Aorta (tissue), 5 donors: ENCODE results near the gene HDAC9. TPM values are rescaled to one million over a fixed set of nuclear protein-coding genes. Genes with fewer than 3 reads are reported as not detected.
"Not testable (repeated sequence)": the region's sequence is repeated elsewhere in the genome, so short reads cannot be mapped to it uniquely, and the experiment has no call there.

Experiments
- ATAC-seq: fragments of 200-7000 bp; cut with Tn5 transposase; one replicate; pipeline ENCODE4 v1.9.1; 2022; ENCODE audit warnings: moderate library complexity; ENCODE audit not compliant: low FRiP score
- DNase-seq, 2 donors: peaks; one replicate each; pipeline ENCODE4 v3.0.0-alpha.2; 2020
- H3K27ac ChIP-seq, 2 donors: one replicate each; pipeline ENCODE4 v1.5.1; 2013; ENCODE audit warnings: low read length in 2 of 2, mild to moderate bottlenecking in 2 of 2, moderate library complexity in 2 of 2, control low read depth in 1 of 2, inconsistent platforms in 1 of 2, low read depth in 1 of 2
- H3K27me3 ChIP-seq, 2 donors: one replicate each; pipeline ENCODE4 v1.6.1; 2013; ENCODE audit warnings: control low read depth in 1 of 2, low read length in 1 of 2, mild to moderate bottlenecking in 1 of 2, moderate library complexity in 1 of 2; ENCODE audit not compliant: insufficient read depth in 2 of 2, control insufficient read depth in 1 of 2
- H3K36me3 ChIP-seq, 2 donors: one replicate each; pipeline ENCODE4 v1.6.1; 2013; ENCODE audit warnings: control low read depth in 1 of 2, low read length in 1 of 2, mild to moderate bottlenecking in 1 of 2; ENCODE audit not compliant: insufficient read depth in 2 of 2, control insufficient read depth in 1 of 2
- H3K4me1 ChIP-seq, 2 donors: one replicate each; pipeline ENCODE4 v1.6.1; 2013; ENCODE audit warnings: low read length in 2 of 2, control low read depth in 1 of 2, mild to moderate bottlenecking in 1 of 2, moderate library complexity in 1 of 2; ENCODE audit not compliant: insufficient read depth in 2 of 2, control insufficient read depth in 1 of 2
- H3K4me3 ChIP-seq, 2 donors: one replicate each; pipeline ENCODE4 v1.5.1; 2013; ENCODE audit warnings: low read length in 2 of 2, control low read depth in 1 of 2, mild to moderate bottlenecking in 1 of 2
- H3K9me3 ChIP-seq: one replicate; pipeline ENCODE4 v1.6.1; 2013; ENCODE audit warnings: mild to moderate bottlenecking, low read length; ENCODE audit not compliant: control insufficient read depth
- WGBS, 2 donors: extraction: QIAGEN DNeasy Blood & Tissue Kit; methylation state at CpG; one replicate each; pipeline ENCODE4 v1.1.7; 2013; 5-methylcytosine and 5-hydroxymethylcytosine counted together
- intact Hi-C, 2 donors: fragments of 100-400 bp; cut with DNase I; formaldehyde crosslinking; loops; one replicate each; pipeline versions ENCODE4 v1.14.2 to v1.15.0; 2022
- polyA plus RNA-seq, 2 donors: library from polyadenylated mRNA; stranded (reverse); fragments of 200-250 nt; gene quantifications; one replicate each; pipeline ENCODE4 v1.2.3, GENCODE V29; 2013
- total RNA-seq, 2 donors: library from RNA; stranded (reverse); fragmentation: NEBNext Ultra II Directional; extraction: Animal tissue kit (Norgen Biotek cat#: 25700); gene quantifications; one replicate each; pipeline ENCODE4 v1.2.1, GENCODE V29; 2021
- donor health status: healthy with polysubstance abuse.
- donor health status: Bipolar disorder and iron deficiency.
- donor health status: DM: no; HTN: no; CAD: no.
- donor health status: DM: no; HTN: no; CAD: no.
- donor health status: DM: yes; HTN: yes; CAD: no.

HDAC9 gene
- total and polyA plus RNA-seq, 4 donors, result 9.1 to 122 (median 31.2) TPM

DNA sequence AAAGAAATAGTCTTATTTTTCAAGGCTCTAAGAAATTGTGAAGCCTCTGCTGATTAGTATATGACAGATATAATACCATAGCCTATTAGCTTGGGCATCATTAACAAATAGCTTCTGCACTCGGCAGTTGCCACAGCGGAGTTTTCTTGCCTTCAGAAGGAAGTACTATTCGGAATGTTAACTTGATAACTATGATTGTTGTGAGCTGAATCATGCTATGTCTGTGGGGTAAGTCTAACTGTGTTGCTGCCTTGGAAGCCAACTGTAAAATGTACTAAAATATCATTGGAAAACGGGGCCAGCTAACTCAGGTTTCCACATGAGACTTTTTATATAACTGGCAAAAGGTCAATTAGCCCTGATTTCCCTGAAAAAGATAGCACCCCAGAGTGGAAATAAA is 528.7 kb downstream of the HDAC9 start:
- H3K9me3 ChIP-seq, result peaks cover 1% of the 10 kb centered on the region
- ATAC-seq, result no peak
- 2 to 7% methylated on average over 4 of the region's 4 CpGs for WGBS, 2 donors

DNA sequence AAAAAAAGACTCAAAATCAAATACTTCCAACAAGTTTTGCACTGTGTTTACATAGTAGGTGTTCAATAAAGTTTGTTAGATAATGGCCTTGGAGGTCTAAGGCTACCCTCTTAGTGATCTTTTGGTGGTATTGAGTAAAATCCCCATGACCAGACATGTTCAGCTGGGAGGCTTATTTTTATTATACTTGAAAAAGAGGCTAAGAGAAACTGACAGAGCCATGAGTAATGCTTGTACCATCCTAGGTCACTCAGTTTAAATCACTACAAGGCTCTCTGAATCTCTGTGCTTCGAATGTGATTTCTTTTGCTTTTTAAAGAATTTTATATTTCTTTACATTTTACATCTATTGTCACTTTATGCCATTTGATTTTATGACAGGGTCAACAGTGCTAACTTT is 531.3 kb downstream of the HDAC9 start:
- H3K27ac ChIP-seq, result no peak overlapping the region
- intact Hi-C loops, result no loop called here
- H3K36me3 ChIP-seq, result no peaks in the 10 kb centered on the region
- DNase-seq (no peak), ATAC-seq (no peak)
- WGBS, 2 donors, result 58 to 62% methylated on average over 1 of the region's 1 CpG
- H3K27me3 ChIP-seq, result no peaks in the 10 kb centered on the region
- no peaks in the 10 kb centered on the region for H3K9me3 ChIP-seq
- peaks cover 0 to 3% of the 10 kb centered on the region in 2 donors for H3K4me1 ChIP-seq
- H3K4me3 ChIP-seq, result no peak overlapping the region

More for the DNA sequence above, 528.7 kb downstream of the HDAC9 start:
- intact Hi-C loops, result loop anchor here in 1 of 2 donors (2.0 kb wide), 1 partner anchor 65 kb away; no protein-coding TSS in a partner anchor
- Histone ChIP-seq H3K27ac (peak overlapping the region in 1 of 2 donors; percentile 3), H3K36me3 (no peaks in the 10 kb centered on the region), H3K4me3 (no peak overlapping the region), H3K27me3 (no peaks in the 10 kb centered on the region), H3K4me1 (peaks cover 0 to 1% of the 10 kb centered on the region in 2 donors)
- no peak for DNase-seq

DNA sequence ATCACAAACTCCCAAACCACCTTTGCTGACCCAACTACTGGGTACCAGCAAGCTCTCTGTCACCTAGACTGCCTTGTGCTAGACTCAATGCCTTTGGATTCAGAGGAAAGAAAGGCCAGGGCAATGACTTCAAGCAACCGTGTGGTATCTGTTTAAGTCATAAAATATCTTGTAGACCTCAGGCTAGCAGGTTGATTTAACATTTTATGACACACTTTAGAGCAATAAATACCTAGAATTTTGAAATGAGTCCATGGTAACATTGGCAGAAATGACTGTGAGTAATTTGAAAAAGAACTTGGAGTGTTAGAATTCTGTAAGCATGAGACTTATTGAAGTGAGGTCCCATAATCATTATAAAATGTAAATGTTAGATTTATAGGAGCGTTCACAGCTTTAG is 534.7 kb downstream of the HDAC9 start:
- DNase-seq, result no peak
- 22 to 27% methylated on average over 2 of the region's 2 CpGs for WGBS, 2 donors
- Histone ChIP-seq H3K36me3 (no peaks in the 10 kb centered on the region), H3K27me3 (no peaks in the 10 kb centered on the region), H3K4me1 (peaks cover 0 to 3% of the 10 kb centered on the region in 2 donors), H3K4me3 (no peak overlapping the region), H3K9me3 (no peaks in the 10 kb centered on the region), H3K27ac (peak overlapping the region in 1 of 2 donors; percentile 28)
- no peak for ATAC-seq
- intact Hi-C loops, result no loop called here

DNA sequence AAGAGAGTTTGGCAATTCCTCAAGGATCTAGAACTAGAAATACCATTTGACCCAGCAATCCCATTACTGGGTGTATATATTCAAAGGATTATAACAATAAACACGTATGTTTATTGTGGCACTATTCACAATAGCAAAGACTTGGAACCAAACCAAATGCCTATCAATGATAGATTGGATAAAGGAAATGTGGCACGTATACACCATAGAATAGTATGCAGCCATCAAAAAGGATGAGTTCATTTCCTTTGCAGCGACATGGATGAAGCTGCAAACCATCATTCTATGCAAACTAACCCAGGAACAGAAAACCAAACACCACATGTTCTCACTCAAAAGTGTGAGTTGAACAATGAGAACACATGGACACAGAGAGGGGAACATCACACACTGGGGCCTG is 537.4 kb downstream of the HDAC9 start:
- DNase-seq, H3K9me3 ChIP-seq, ATAC-seq, H3K36me3 ChIP-seq, H3K4me3 ChIP-seq, H3K27ac ChIP-seq, H3K4me1 ChIP-seq, H3K27me3 ChIP-seq, intact Hi-C loops: not testable (repeated sequence)
- WGBS, 2 donors, result 92 to 95% methylated on average over 3 of the region's 3 CpGs

DNA sequence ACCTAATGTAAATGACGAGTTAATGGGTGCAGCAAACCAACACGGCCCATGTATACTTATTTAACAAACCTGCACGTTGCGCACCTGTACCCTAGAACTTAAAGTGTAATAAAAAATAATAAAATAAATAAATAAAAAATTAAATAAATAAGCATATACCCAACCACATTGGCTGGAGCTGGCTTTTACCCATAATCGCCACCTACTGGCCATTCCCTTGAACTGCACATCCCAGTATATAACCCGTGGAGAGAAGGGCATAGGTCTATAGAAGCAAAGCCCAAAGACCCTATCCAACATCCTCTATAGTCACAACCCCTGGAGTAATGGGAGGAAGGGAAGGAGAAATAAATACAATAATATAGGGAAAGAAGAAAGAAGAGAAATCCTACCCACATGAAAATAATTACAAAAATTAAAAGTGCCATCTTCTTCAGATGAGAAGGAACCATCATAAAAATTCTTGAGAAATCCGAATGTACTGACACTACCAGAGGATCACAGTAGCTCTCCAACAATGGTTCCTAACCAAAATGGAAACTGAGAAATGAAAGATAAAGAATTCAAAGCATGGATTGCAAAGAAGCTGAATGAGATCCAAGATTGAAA is 556.3 kb downstream of the HDAC9 start:
- Histone ChIP-seq H3K4me3 (no peak overlapping the region), H3K4me1 (no peaks in the 10 kb centered on the region), H3K9me3 (no peaks in the 10 kb centered on the region), H3K27me3 (no peaks in the 10 kb centered on the region), H3K36me3 (no peaks in the 10 kb centered on the region), H3K27ac (no peak overlapping the region)
- DNase-seq, result no peak
- ATAC-seq, result no peak
- WGBS, 2 donors, result 71 to 78% methylated on average over 7 of the region's 7 CpGs
- intact Hi-C loops, result loop anchor here in 1 of 2 donors (10.0 kb wide), 1 partner anchor 357 kb away; no protein-coding TSS in a partner anchor
